Panc1 (cell line): ENCODE results near the gene STRADA. TPM values are rescaled to one million over a fixed set of nuclear protein-coding genes. Genes with fewer than 3 reads are reported as not detected.

ENCODE experiments used
- ATAC-seq: fragments of 200-7000 bp; cut with Tn5 transposase; 2 replicates; pipeline ENCODE4 v1.9.1; 2020; ENCODE audit warnings: mild to moderate bottlenecking, moderate library complexity
- BruUV-seq: library from RNA; stranded (reverse); fragments of 400-500 nt; replicated peaks from 2 replicates; lab custom pipeline; 2021; lab: Mats Ljungman, UMichigan
- CTCF ChIA-PET: fragments of 300-600 bp; sonication (Branson Sonifier 250); formaldehyde crosslinking; loops from one replicate; lab custom pipeline; 2022; ENCODE audit warnings: antibody characterized with exemption; lab: Charles Lee
- POLR2A ChIA-PET: fragments of 300-600 bp; sonication (Branson Sonifier 250); formaldehyde crosslinking; loops from one replicate; lab custom pipeline; 2022; ENCODE audit warnings: antibody characterized with exemption; lab: Charles Lee
- DNase-seq: peaks from one replicate; pipeline ENCODE4 v3.0.0-alpha.2; 2010; ENCODE audit warnings: low read depth, low spot score
- H3K27ac ChIP-seq: 2 replicates; pipeline ENCODE4 v1.5.1; 2011; ENCODE audit warnings: mild to moderate bottlenecking, low read length, inconsistent platforms
- H3K27me3 ChIP-seq: fragments of 200-500 bp; sonication (Bioruptor generic); 2 replicates; pipeline ENCODE4 v1.6.0; 2014; ENCODE audit warnings: low read length, inconsistent platforms; ENCODE audit not compliant: control insufficient read depth, insufficient read depth
- H3K36me3 ChIP-seq: fragments of 200-500 bp; sonication (Bioruptor generic); 2 replicates; pipeline ENCODE4 v1.5.1; 2014; ENCODE audit warnings: inconsistent platforms, mild to moderate bottlenecking, low read length, moderate library complexity; ENCODE audit not compliant: control insufficient read depth, insufficient read depth
- H3K4me1 ChIP-seq: 2 replicates; pipeline ENCODE4 v1.5.1; 2011; ENCODE audit warnings: inconsistent platforms, mild to moderate bottlenecking, low read length, moderate library complexity; ENCODE audit not compliant: control insufficient read depth, insufficient read depth
- H3K4me3 ChIP-seq, 2 experiments: 2 replicates each; pipeline ENCODE4 v1.5.1; 2011 to 2012; ENCODE audit warnings: low read depth in 2 of 2, low read length in 2 of 2, mild to moderate bottlenecking in 2 of 2, inconsistent platforms in 1 of 2, moderate library complexity in 1 of 2
- H3K9me3 ChIP-seq: fragments of 200-500 bp; sonication (Bioruptor generic); 2 replicates; pipeline ENCODE4 v1.5.1; 2014; ENCODE audit warnings: low read depth, mild to moderate bottlenecking, inconsistent platforms, low read length, moderate library complexity; ENCODE audit not compliant: control insufficient read depth, insufficient read depth
- CTCF ChIP-seq: fragments of 450-650 bp; IDR thresholded peaks from 2 replicates; pipeline ENCODE4 v1.5.1; 2017; ENCODE audit warnings: mild to moderate bottlenecking
- POLR2AphosphoS5 ChIP-seq: IDR thresholded peaks from 2 replicates; pipeline ENCODE4 v1.6.1; 2012; ENCODE audit warnings: mild to moderate bottlenecking, low read depth, low read length, moderate library complexity
- REST ChIP-seq, 2 experiments: IDR thresholded peaks; 2 replicates each; pipeline ENCODE4 v1.6.1; 2011 to 2012; ENCODE audit warnings: low read depth in 2 of 2, control low read depth in 1 of 2, low read length in 1 of 2, mild to moderate bottlenecking in 1 of 2, moderate library complexity in 1 of 2; ENCODE audit not compliant: insufficient read depth in 1 of 2
- SIN3A ChIP-seq: IDR thresholded peaks from 2 replicates; pipeline ENCODE4 v1.6.1; 2012; ENCODE audit warnings: low read depth, mild to moderate bottlenecking, low read length, moderate library complexity, borderline replicate concordance; ENCODE audit not compliant: insufficient read depth
- TCF7L2 ChIP-seq: IDR thresholded peaks from 2 replicates; pipeline ENCODE4 v1.6.1; 2011; ENCODE audit warnings: mild to moderate bottlenecking, low read depth, low read length, inconsistent platforms
- in situ Hi-C: cut with HindIII; loops from 2 replicates; pipeline ENCODE4 v1.10.0; 2016; ENCODE audit warnings: low sequenced_read_pairs, low pct_unique_long_range_greater_than_20kb
- intact Hi-C: fragments of 100-400 bp; cut with micrococcal nuclease; formaldehyde crosslinking; loops from one replicate; pipeline ENCODE4 v1.10.0; 2022; ENCODE audit not compliant: unreplicated experiment
- total RNA-seq: library from RNA; stranded (reverse); gene quantifications from one replicate; pipeline ENCODE4 v1.2.1, GENCODE V29; 2021; ENCODE audit not compliant: unreplicated experiment

STRADA gene
- total RNA-seq, 1 experiment from 2014 or later = 26.0 TPM

- BruUV-seq = no TSS peak
- ATAC-seq (no peak), DNase-seq (no peak)
- no peak overlapping the region; a peak in 1 of 4 replicates for H3K4me3 ChIP-seq
- ChIA-PET POLR2A (no interaction called here), CTCF (interaction anchor here (1.0 kb wide), 1 partner anchor 13 kb away, joined by 3 read pairs; no protein-coding TSS in a partner anchor)
- no peak overlapping the region for H3K27ac ChIP-seq
- no peaks in the 10 kb centered on the region for H3K9me3 ChIP-seq
- TF ChIP-seq SIN3A (no peak), CTCF (no peak), REST (IDR thresholded peaks at IDR 0.05; ENCODE audit: insufficient read depth in 1 of 2, low read depth in 2 of 2, low read length in 1 of 2) (no peak), TCF7L2 (no peak), POLR2AphosphoS5 (no peak)
- no peaks in the 10 kb centered on the region for H3K27me3 ChIP-seq
- H3K36me3 ChIP-seq = no peaks in the 10 kb centered on the region
- in situ Hi-C loops = no loop called here
- no peaks in the 10 kb centered on the region; the same call in 1 of the 2 replicates for H3K4me1 ChIP-seq
- intact Hi-C loops = no loop called here
Observed at GRCh38 chr17:63698381-63698885, 43.2 kb downstream of the STRADA start.

DNA sequence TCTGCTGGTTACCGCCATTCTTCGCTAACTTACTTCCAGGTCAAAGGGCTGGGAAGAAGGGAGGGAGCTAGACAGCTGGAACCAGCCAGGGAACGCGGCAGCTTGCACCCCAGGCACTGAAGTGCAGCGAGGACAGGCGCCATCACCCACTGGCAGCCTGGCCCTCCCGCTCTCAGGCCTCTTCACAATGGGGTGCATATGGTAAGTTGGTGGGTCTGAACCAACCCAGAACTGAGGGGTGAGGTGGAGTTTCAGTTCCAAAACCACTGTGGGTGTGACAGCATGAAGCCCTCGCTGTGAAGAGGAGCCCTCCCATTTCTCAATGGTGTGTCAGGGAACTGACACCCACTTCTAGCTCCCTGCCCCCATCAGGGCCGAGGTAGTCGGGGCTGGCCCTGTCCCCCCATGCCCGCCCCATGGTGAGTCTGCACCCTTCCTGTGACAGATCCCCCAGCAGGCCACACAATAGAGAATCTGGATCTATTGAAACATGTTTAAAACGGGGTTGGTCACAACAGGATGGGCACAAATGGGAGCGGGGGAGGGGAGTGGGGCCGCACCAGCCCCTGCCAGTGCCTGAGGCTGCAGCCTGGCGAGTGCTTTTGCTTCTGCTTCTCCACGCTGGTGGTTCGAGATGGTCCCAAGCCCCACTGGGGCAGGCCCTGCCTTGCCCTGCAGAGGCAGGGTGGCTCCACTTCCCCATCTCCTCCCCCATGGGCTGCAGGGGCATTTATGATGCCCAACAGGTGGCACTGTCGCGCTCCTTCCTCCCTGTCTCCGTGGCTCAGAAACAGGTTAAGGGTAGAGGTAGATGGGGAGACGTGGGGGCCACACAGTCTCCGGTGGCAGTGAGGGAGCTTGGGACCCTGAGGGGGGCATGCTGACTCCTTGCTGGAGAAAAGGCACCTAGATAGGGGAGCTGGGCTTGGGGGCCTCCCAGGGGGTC is 44.0 kb downstream of the STRADA start:
- POLR2A ChIA-PET = no interaction called here
- TSS peak; percentile 42 for BruUV-seq
- no peaks in the 10 kb centered on the region; the same call in 1 of the 2 replicates for H3K4me1 ChIP-seq
- intact Hi-C loops (no loop called here), in situ Hi-C loops (no loop called here)
- 0 out of 2 replicates have a peak, but pooled peaks have one; percentile 42 for ATAC-seq
- H3K36me3 ChIP-seq = no peaks in the 10 kb centered on the region
- no peak overlapping the region for H3K4me3 ChIP-seq
- CTCF ChIA-PET = interaction anchor here (0.6 to 0.7 kb wide), 2 partner anchors 10 to 272 kb away, joined by 3 to 4 read pairs; no protein-coding TSS in a partner anchor
- H3K27me3 ChIP-seq = no peaks in the 10 kb centered on the region
- H3K9me3 ChIP-seq = no peaks in the 10 kb centered on the region
- H3K27ac ChIP-seq = no peak overlapping the region
- DNase-seq = no peak
- TF ChIP-seq REST (IDR thresholded peaks at IDR 0.05; ENCODE audit: insufficient read depth in 1 of 2, low read depth in 2 of 2, low read length in 1 of 2) = no peak
- TF ChIP-seq CTCF = peak; percentile 74
